Measurements from ENCODE around the gene PLA2G6. TPM values are rescaled to one million over a fixed set of nuclear protein-coding genes. Genes with fewer than 3 reads are reported as not detected.
A peak's percentile ranks its signal among the peaks of the same experiment; 100 is the strongest.
"Not testable (repeated sequence)": the region's sequence is repeated elsewhere in the genome, so short reads cannot be mapped to it uniquely, and the experiment has no call there.

PLA2G6 gene
- total RNA-seq, 1 donor from 2014 or later: 10.6 TPM

- no peak for DNase-seq
These were observed 50.2 kb downstream of the PLA2G6 start for GRCh38 chr22:38131399-38131798.

GRCh38 chr22:38129856-38130255 is 51.8 kb downstream of the PLA2G6 start:
- DNase-seq: no peak

- no peak for DNase-seq
These were observed 52.6 kb downstream of the PLA2G6 start for GRCh38 chr22:38129021-38129420.

- no peak for DNase-seq
These were observed 53.8 kb downstream of the PLA2G6 start for GRCh38 chr22:38127869-38128268.

GRCh38 chr22:38126928-38127668 is 54.5 kb downstream of the PLA2G6 start:
- DNase-seq: no peak

- no peak for DNase-seq
These were observed 55.9 kb downstream of the PLA2G6 start for GRCh38 chr22:38125751-38126201.

- no peak for DNase-seq
These were observed 56.5 kb downstream of the PLA2G6 start for GRCh38 chr22:38125038-38125610.

- DNase-seq: no peak
These were observed 57.2 kb downstream of the PLA2G6 start for GRCh38 chr22:38124236-38124974.

GRCh38 chr22:38122616-38123015 is 59.0 kb downstream of the PLA2G6 start:
- DNase-seq: no peak

- DNase-seq: no peak
These were observed 61.1 kb downstream of the PLA2G6 start for GRCh38 chr22:38120359-38121110.

- DNase-seq: not testable (repeated sequence)
These were observed 62.9 kb downstream of the PLA2G6 start for GRCh38 chr22:38118747-38119146.

- DNase-seq: no peak
These were observed 63.4 kb downstream of the PLA2G6 start for GRCh38 chr22:38118182-38118581.

GRCh38 chr22:38117556-38117955 is 64.1 kb downstream of the PLA2G6 start:
- peak; percentile 59 for DNase-seq

- DNase-seq: no peak
These were observed 66.0 kb downstream of the PLA2G6 start for GRCh38 chr22:38115423-38116205.

GRCh38 chr22:38114484-38115398 is 66.9 kb downstream of the PLA2G6 start:
- DNase-seq: peak; percentile 92

GRCh38 chr22:38112381-38112780 is 69.2 kb downstream of the PLA2G6 start:
- no peak for DNase-seq

- DNase-seq: no peak
These were observed 69.7 kb downstream of the PLA2G6 start for GRCh38 chr22:38111925-38112355.

- no peak for DNase-seq
These were observed 70.5 kb downstream of the PLA2G6 start for GRCh38 chr22:38110863-38111852.

- DNase-seq: no peak
These were observed 71.4 kb downstream of the PLA2G6 start, which contains the start of gene BAIAP2L2 for GRCh38 chr22:38110008-38110862. BAIAP2L2 (minus strand) TSS chr22:38110684; CDS start chr22:38110525, 159 bp downstream.

All from dermis blood vessel endothelial cell (primary cell).